Measurements from ENCODE around the gene CENPM. TPM values are rescaled to one million over a fixed set of nuclear protein-coding genes. Genes with fewer than 3 reads are reported as not detected.

The CENPM gene
- total RNA-seq, 4 donors from 2014 or later: 5.9 to 20.2 (median 9.1) TPM

GRCh38 chr22:41917375-41917902 is 29.5 kb downstream of the CENPM start:
- TF ChIP-seq POLR2A (IDR thresholded peaks at IDR 0.05): no peak
- no peak for TF ChIP-seq CTCF (IDR thresholded peaks at IDR 0.05)
- intact Hi-C loops (cut with DNase I; ENCODE audit: low total_unique reads): no loop called here
- no peak overlapping the region for H3K4me3 ChIP-seq (ENCODE audit: low read depth, poor library complexity, severe bottlenecking)
- 55 to 60% methylated on average over 10 to 11 of the region's 11 CpGs for WGBS, 2 donors
- DNase-seq (ENCODE audit: low spot score in 2 of 2): no peak

GRCh38 chr22:41916745-41917358 is 30.1 kb downstream of the CENPM start:
- no peak overlapping the region for H3K4me3 ChIP-seq (ENCODE audit: low read depth, poor library complexity, severe bottlenecking)
- 47 to 58% methylated on average over 10 of the region's 10 CpGs for WGBS, 2 donors
- DNase-seq (ENCODE audit: low spot score in 2 of 2): no peak
- intact Hi-C loops (cut with DNase I; ENCODE audit: low total_unique reads): no loop called here
- TF ChIP-seq CTCF (IDR thresholded peaks at IDR 0.05) (no peak), POLR2A (IDR thresholded peaks at IDR 0.05) (no peak)

DNA sequence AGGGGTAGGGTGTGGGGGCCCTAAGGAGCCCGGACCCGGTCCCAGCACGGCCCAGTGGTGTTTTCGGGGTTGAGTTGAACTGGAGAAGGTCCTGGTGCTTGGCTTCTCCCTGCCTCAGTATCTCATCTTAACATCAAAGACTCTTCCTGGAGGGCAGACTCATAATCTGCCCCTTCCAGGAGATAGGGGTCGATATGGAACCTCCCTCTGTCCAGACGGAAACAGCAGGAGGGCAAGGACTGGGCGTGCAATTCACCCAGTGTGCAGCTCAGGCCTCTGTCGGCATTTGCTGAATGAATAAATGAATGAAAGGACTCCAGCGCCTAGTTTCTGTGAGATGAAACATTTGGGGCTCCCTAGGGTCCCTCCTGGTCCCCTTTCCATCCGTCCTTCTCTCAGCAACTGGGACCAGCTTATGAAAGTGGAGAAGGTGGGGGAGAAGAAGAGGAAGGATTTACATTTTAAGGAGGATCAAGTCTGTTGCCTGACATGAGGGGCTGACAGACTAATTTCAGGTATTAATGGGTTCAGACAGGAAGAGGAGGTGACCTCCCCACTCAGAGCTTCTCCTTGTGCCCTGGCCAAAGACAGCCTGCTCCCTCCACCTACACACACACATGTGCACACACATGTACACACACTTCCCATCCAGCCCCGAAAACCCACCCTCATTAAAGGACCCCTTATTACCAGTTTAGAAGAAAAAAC is 31.0 kb downstream of the CENPM start:
- DNase-seq (ENCODE audit: low spot score in 2 of 2): no peak
- no peak for TF ChIP-seq POLR2A (IDR thresholded peaks at IDR 0.05)
- TF ChIP-seq CTCF (IDR thresholded peaks at IDR 0.05): no peak
- 51 to 54% methylated on average over 10 to 11 of the region's 11 CpGs for WGBS, 2 donors
- no peak overlapping the region for H3K4me3 ChIP-seq (ENCODE audit: low read depth, poor library complexity, severe bottlenecking)
- intact Hi-C loops (cut with DNase I; ENCODE audit: low total_unique reads): no loop called here

GRCh38 chr22:41915035-41915785 is 31.7 kb downstream of the CENPM start, which contains the start of gene SHISA8:
Gene SHISA8, minus strand, starts transcription at chr22:41915074. Its CDS starts 407 bp downstream, at chr22:41914667.
- H3K4me3 ChIP-seq (ENCODE audit: low read depth, poor library complexity, severe bottlenecking): no peak within 1 kb of the TSS
- no peak for DNase-seq (ENCODE audit: low spot score in 2 of 2)
- TF ChIP-seq CTCF (IDR thresholded peaks at IDR 0.05): no peak
- no peak for TF ChIP-seq POLR2A (IDR thresholded peaks at IDR 0.05)
- intact Hi-C loops (cut with DNase I; ENCODE audit: low total_unique reads): no loop called here
- WGBS, 2 donors: 5 to 16% methylated on average over 42 to 49 of the region's 63 CpGs

GRCh38 chr22:41914611-41915034 is 32.3 kb downstream of the CENPM start:
- no peak for DNase-seq (ENCODE audit: low spot score in 2 of 2)

More at GRCh38 chr22:41914611-41915034, 32.3 kb downstream of the CENPM start:
- no peak overlapping the region for H3K4me3 ChIP-seq (ENCODE audit: low read depth, poor library complexity, severe bottlenecking)
- intact Hi-C loops (cut with DNase I; ENCODE audit: low total_unique reads): no loop called here
- WGBS, 2 donors: 0% methylated on average over 20 to 36 of the region's 67 CpGs
- TF ChIP-seq POLR2A (IDR thresholded peaks at IDR 0.05) (no peak), CTCF (IDR thresholded peaks at IDR 0.05) (no peak)
